ENCODE data around the gene CCNL2.
A peak's percentile ranks its signal among the peaks of the same experiment; 100 is the strongest.

CCNL2 gene

DNA sequence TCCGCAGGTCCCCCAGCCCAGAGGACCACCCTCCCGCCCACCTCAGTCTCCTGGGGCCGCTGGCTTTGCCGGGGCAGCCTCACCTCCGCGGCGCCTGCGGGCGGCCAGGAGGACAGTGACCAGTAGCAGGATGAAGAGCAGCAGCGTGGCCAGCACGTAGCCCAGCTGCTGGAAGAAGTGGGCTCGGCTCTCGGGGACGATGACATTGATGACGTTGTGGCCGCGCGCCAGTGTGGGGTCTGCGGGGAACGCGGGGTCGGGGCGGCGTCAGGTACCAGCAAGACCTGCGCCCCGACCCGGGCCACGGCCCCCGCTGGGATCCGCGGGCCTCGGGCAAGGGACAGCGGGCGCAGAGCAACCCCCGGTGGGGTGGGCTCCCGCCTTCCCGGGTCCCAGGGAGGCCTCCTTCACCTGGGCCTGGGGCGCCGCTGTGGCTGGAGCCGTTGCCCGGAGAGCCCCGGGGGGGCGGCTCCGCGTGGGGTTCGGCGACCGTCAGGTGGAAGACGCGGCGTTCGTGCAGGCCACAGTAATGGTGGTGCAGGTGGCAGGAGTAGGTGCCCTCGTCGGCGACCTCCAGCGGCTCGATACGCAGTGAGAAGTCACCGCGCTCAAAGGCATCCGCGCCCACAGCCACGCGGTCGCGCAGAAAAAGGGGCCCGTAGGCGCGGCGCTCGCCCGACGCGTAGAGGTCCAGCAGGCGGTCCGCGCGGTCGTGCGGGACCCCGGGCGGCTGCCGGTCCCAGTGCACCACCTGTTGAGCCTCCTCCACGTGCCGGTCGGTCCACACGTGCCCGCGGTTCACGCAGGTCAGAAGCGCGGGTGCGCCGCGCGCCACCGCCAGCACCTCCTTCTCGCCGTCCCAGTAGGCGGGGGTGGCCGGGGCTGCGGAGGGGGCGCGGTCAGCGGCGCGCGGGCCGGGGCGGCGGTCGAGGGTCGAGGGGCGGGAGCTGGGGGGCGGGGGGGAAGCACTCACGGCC, 44.6 kb downstream of the CCNL2 start:
- DNase-seq: no peak

DNA sequence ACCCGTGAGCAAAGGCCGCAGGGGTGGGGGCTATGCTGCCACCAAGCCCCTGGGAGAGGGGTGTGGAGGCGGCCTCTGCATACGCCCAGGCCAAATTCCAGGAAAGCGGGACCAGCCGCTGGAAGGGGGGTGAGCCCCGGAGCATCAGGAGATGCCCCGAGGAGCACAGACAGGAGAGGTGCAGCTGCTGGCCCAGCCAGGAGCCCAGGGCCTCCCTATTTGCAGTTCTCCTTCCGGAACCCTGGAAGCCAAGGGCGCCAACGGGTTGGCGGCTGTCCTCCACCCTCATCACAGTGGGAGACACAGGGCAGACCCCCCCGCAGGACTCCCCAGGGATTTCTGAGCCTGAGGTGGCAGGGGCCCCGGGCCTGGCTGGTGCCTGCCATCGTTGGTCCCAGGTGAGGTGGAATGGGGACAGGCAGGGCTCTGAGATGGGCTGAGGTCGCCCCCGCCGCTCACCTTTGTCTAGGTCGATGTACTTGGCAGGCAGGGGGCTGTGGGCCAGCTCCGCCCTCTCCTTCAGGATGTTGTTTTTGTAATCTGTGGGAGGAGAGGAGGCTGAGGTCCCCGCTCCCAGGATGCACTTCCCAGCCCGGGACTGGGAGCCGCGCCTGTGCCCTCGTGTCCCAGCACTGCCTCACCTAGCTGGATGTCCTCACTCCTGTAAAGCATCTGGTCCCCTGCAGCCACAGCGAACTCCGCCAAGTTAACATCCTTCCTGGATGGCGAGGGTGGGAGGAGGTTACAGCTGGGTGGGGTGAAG, 45.6 kb downstream of the CCNL2 start:
- DNase-seq: no peak

DNA sequence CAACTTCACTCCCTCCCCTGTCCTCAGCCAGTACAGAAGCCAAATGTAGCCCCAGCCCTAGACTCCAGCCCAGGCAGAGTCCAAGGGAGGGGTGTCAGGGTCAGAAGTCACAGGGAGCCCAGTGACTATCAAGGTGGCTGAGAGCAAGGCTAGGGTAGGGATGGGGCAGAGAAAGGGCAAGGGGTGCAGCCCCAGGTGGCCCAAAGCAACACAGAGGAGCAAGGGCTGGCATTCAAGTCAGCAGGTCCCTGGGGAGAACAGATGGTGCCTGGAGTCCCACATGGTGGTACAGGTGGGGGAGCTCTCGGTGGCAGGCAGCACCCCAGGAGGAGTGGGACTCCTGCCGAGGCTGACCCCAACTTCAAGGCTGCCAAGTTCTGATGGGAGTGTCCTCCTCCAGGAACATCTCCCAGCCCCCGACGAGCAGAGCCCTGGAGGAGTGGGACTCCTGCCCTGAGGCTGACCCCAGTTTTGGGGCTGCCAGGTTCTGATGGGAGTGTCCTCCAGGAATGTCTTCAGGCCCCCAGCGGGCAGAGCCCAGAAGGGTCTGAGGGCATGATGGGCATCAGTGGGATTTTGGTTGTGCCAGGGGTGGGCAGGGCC, 46.2 kb downstream of the CCNL2 start:
- no peak for DNase-seq

DNA sequence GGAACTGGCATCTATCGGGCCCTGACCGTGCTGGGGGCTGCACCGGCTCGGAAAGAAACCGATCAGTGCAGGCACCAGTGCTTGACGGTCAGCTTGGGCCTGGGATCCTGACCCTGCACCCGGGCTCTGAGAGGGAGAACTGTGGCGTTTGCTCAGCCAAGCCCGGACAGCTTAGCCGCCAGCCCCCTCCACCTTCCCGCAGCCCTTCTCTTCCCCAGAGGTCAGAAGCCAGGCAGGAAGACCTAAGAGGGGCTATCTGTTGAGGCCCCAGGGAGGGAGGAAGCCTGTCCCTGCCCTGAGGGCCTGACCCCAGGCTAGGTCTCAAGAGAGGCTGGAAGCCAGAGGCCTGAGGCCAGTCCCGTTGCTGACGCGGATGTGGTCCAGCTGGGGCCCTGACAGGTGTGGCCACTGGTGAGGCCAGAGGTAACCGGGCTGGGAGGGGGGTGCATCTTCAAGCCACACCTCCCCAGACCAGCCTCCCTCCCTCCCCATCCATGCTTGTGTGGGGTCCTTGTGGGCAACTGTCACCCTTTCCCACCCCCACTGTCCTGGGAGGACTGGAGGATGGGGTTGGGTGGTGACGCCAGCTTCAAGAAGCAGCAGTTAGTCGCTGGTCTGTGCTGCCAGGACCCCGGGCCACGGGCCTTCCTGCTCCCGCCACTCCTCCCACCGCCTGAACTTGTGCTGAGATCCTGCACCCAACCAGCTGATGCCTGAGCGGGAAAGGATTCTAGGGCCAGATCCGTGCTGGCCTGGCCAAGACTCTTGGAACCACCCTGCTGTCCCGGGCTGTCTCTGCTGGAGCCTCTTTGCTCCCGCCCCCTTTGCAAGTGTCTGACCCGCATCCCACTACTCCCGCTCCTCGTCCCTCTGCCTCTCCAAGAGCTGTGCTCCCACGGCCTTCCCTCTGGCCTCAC, 47.4 kb downstream of the CCNL2 start:
- no peak for DNase-seq

DNA sequence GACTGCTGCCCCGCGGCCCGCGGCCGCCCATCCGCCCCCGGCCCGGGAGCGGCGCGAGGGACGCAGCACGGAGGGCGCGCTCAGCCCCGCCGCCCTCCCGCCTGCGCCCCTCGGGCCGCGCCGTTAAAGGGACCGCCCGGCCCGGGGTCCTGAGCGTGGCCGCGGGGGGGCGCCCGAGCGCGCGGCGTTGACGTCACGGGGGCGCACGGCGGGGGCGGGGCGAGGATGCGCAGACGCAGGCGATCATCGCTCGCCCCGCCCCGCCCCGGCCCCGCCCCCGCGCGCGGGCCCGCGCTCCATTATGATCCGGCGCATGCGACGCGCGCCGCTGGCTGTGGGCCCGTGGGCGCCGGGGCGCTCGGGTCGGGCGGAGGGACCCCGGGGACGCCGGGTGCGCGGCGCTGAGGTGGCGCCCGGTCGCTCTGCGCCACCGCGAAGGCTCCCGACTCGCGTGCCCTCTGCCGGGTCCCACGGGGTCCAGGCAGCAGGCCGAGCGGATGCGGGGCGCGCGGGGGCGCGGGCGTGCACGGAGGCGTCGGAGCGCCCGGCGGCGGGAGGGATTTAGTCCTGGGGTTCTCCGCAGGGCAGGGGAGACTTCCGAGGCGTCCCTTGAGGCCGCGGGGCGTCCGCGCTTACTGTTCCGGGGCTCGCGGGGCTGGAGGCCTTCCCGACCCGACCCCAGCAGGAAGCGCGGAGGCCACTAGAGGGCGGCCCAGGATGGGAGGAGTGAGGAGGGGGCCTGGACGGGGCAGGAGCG, 49.7 kb downstream of the CCNL2 start, which contains the start of gene DVL1:
Gene DVL1, minus strand, starts transcription at position 163 of the 757 bp plus-strand sequence. CDS start 353 bp downstream, outside the sequence.
- peak; percentile 53 to 60 for DNase-seq

DNA sequence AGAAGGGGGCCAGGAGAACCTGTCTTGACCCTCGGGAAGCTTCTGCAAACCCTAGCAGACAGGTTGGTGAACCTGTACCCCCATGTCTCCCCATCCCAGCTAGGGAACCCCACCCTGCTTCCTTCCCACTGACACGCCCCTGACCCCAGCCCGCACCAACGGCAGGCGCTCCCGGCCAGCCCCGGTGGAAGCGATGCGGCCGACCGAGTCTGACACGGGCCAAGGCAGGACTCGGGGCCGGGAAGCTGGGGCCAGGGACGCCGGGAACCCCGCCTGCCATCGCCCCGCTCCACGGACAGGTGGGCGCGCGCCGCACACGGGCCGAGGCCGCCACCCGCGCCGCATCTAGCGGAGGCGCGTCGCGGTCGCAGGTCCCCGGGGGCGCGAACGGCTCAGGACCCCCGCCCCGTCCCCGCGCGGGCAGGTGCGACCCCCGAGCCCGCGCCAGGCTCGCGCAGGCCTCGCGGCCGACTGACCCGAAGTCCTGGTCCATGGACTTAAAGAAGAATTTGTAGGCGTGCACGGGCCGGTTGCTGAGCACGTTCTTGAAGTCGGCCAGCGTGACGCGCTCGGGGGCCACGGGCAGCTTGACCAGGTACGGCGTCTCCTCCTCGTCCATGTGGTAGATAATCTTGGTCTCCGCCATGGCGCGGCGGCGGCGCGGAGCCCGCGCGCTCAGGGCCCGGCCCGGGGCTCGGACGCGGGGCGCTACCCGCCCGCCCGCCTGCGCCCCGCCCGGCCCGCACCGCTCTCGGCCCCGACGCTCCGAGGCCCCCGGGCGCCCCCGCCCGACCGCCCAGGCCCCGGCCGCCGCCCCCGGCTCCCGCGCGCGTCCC, 50.5 kb downstream of the CCNL2 start:
- DNase-seq: no peak

DNA sequence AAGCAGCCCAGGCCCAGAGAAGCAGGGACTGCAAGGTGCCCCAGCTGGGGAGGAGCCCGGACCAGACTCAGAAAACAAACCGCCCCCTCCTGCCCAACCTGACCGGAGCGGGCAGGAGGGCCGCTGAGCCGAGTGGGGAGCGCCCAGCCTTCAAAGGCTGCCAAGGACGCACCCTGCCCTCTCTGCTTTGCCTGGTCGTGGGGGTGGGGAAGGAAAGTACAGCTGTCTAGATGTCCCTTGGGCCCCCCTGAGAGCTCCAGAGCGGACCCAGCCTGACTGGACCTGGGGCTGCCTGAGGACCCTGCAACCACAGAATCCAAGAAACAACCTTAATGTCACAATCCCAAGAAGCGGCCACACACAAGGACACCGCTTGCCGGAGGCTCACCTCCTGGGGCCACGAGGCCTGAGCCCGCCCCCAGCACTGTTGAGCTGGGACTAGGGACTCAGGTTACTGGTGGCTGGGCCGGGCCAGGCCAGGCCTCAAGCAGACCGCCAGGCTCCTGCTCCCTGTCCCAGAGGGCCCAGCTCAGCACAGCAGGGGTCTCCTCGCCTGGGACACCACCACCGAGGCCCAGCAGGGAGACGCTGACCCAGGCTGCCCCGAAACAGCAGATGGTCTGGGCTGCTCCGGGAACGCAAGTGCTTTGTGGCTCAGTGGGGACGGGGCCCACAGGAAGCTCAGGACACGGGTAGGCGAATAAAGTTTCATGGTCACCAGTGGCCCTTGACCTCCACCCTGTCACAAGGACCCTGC, 51.3 kb downstream of the CCNL2 start:
- DNase-seq: no peak

DNA sequence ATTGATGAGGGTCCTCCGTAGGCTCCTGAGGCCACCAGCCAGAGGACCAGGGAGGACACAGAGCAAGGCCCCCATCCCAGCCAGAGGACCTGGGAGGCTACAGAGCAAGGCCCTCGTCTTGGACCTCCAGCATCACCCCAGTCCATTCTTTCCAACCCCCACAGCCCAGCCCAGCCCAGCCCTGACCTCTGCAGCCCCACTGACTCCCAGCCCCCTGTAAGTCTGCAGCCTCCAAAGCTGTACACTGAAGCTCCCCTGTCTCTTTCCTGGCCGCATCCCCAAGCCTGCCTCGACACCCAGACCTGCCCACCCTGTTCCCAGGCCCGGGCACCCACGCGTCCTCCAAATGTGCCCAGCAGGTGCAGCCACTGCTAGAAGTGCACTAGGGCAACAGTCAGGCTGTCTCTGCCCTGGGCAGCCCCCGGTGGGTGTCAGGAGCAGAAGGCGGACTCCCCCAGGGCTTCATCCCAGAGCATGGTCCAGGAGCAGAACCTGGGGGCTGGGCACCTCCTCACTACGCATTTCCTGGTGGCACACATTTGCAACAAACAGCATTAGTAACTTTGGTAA, 52.0 kb downstream of the CCNL2 start:
- no peak for DNase-seq

DNA sequence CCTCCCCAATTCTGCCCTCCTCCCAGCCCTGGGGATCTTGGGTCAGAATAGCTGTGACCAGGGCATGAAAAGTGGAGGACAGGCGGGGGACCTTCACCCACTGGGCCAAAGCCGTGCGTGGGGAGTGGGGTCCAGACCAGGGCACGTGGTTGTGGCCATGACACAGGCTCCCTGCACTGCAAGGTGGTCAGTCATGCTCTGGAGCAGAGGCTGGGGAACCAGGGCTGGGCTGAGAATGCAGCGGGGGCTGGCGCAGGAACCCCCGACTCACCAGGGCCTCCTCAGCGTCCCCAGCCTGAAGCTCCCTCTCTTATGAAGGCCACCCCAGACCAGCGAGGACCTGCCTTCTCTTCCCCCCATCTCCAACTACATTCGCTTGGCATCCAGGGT, 52.6 kb downstream of the CCNL2 start:
- no peak for DNase-seq

DNA sequence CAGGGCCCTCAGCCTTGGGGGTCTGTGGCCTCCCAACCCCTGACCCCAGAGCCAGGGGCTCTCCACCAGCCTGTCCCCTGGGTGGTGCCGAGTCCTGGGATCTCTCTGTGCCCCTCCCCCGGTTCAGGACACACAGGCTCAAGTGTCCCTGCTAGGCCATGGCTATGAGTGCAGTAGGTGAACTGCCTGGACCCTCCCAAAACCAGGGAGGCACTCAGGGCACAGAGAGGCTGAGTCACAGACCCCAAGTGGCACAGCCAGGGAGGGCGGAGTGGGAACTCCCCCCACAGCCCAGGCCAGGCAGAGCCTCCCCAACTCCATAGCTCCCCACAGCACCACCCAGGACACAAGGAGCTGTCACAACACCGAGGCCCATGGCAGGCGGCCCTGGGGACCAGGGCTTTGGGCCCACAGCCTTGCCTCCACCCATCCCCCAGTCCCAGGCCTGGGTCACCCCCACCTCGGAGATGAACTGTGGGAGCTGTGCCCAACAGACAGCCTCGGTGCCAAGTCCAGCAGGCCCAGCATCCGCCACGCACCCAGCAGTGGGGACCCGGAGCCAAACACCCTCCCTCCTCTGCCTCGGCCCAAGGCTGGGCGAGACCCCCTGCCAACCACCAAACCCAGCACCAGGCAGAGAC, 53.2 kb downstream of the CCNL2 start:
- no peak for DNase-seq

DNA sequence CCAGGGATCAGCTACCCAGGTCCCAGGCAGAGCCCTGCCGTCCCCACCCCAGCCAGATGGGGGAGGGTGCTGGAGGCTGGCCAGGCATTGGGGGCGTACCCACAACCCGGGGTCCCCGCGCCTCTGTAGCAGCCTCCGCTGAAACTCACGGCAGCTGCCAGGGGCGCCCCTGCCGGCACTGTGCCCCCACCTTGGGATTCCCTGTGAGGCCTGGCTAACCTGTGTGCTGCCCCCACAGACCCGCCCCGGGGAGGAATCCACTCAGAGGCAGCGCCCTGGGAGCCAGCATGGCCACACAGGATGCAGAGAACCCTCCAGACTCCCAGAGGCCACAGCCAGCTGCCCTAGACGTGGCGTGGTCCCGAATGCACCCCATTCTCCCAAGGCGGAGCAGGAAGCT, 53.8 kb downstream of the CCNL2 start:
- no peak for DNase-seq

DNA sequence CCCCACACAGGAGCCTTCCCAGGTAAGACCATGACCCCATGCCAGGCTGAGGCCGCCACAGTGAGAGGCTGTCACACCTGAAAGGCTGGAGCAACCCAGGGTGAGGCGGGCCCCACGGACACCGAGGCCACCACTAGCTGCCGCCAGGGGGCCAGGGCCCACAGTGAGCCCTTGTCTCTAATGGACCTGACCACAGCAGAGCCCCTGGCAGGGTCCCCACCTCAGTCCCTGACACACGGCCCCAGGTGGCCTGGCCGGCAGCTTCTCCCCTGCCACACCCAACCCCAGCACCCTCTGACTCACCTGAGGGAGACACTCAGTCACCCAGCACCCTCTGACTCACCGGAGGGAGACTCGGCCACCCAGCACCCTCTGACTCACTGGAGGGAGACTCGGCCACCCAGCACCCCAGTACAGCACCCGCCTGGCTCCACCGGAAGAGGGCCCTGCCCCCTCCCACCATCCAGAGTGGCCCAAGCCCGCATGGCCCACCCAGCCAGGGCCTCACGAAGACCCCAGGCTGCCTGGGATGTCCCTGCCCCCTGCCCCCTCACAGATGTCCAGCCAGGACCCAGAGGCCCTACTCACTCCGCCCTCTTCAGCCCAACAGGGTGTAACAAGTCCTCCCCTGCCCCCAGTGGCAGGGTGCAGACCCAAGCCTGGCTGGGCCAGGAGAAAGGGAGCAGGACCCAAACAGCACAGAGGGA, 54.3 kb downstream of the CCNL2 start:
- DNase-seq: peak; percentile 55 to 58

DNA sequence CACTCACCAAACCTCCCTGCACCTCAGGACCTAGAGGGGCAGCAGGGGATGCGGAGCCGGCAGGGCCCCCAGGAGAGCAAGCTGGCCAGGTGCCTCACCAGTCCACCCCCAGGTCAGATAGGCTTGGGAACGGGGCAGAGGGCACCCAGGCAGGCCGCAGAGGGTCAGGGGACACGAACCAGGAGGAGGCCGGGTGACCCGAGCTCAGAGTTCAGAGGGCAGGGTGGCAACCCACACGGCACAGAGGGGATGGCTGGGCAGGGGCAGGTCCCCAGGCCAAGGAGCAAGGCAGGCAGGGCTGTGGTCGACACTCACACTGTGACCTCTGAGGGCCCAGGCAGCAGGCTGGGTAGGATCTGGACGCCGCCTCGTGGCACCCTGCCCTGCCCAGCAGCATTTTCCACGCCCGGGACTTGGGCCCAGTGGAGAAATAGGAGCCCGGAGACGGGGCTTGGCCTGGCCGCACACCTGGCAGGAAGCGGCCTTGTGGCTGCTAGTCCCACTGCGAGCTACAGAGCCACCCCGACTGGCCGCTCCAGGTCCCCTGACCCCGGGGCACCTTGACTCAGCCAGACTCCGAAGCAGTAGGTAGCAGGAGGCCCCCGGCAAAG, 55.2 kb downstream of the CCNL2 start:
- DNase-seq: no peak

DNA sequence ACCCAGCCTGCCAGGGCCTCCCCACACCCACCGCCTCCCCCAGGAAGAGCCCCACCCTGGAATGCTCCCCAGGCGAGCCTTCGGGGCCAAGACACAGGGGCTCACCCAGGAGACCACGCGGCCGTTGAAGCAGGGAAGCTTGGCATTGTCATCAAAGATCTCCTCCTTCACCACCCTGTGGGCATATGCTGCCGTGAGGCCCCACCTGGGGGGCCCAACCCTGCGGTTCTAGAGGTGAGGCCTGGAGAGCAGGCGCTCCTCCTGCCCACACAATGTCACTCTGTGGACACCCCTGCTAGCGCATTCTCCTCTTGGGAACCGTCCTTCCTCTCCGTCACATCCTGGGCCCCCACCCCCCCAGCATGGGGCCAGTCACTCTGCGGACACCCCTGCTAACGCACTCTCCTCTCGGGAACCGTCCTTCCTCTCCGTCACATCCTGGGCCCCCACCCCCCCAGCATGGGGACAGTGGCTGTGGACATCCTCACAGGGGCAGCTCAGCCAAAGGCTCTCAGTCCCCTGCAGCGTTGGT, 56.5 kb downstream of the CCNL2 start:
- DNase-seq: no peak

DNA sequence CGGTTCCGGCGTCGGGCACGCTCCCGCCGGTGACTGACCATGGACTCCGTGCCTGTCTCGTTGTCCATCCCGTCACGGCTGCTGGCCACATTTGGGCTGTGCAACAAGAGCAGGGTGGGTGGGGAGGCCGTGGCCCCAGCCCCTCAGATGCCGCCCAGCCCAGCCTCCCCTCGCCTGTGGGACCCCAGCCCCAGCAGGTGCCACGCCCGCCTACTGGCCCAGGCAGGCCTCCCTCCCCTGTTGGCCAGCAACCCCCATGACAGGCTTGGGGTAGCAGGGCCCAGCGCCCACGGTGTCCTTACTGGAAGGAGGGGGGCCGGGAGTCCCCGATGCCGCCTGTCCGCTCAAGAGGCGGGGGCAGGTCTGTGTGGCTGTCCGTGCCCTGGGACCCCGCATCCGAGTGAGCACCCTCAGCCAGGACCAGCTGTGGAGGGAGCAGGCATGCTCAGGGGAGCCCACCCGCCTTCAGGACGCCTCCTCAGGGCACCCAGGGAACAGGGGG, 57.0 kb downstream of the CCNL2 start:
- DNase-seq: no peak

DNA sequence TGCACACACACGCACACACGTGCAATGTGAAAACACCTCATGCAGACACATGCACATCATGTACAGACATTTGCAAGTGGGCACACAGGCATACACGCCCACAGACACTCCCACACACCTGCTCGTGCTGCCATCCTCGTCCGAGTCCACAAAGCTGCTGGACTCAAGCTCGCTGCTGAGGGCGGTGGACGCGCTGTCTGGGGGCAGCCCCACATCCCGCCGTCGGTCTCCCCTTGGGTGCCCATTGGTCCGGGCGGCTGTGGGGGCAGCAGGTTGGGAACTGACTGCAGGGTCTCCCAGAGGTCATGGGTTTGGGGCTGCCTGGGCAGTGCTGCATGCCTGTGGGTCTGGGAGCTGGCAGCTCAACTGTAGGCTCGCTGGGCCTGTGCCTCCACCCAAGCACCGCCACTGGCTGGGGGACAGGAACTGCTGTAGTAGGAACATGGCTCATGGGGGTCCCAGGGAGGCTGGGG, 57.5 kb downstream of the CCNL2 start:
- no peak for DNase-seq
